HepG2 (cell line): ENCODE measurements around the gene CTNNBIP1. TPM values are rescaled to one million over a fixed set of nuclear protein-coding genes. Genes with fewer than 3 reads are reported as not detected.

Source experiments
- ARID5B ChIP-seq: IDR thresholded peaks from 2 replicates; pipeline ENCODE4 v1.4.0; 2020; ENCODE audit warnings: mild to moderate bottlenecking, missing genetic modification reagents
- BRD4 ChIP-seq: sonication (generic); formaldehyde crosslinking; IDR thresholded peaks from 2 replicates; pipeline ENCODE4 v1.4.0; 2020; ENCODE audit warnings: missing genetic modification reagents
- EP300 ChIP-seq, 3 experiments: sonication (generic) in 1 of 3; formaldehyde crosslinking in 1 of 3; IDR thresholded peaks; 2 replicates each; pipeline versions ENCODE4 v1.5.1 to v1.6.1; 2011 to 2020; ENCODE audit warnings: low read depth in 2 of 3, low read length in 2 of 3, borderline replicate concordance in 1 of 3, improper control_type of control experiment in 1 of 3, mild to moderate bottlenecking in 1 of 3, missing genetic modification reagents in 1 of 3, moderate library complexity in 1 of 3
- MAZ ChIP-seq, 2 experiments: sonication (generic) in 1 of 2; formaldehyde crosslinking in 1 of 2; IDR thresholded peaks; 2 replicates each; pipeline versions ENCODE4 v1.5.0 to v1.6.1; 2012 to 2020; ENCODE audit warnings: low read depth in 2 of 2, mild to moderate bottlenecking in 2 of 2, borderline replicate concordance in 1 of 2, improper control_type of control experiment in 1 of 2, low read length in 1 of 2, missing genetic modification reagents in 1 of 2, moderate library complexity in 1 of 2
- MTERF4 ChIP-seq: sonication (generic); formaldehyde crosslinking; IDR thresholded peaks from 2 replicates; pipeline ENCODE4 v1.8.0; 2023; ENCODE audit warnings: mild to moderate bottlenecking, missing genetic modification reagents
- MXI1 ChIP-seq: IDR thresholded peaks from 3 replicates; pipeline ENCODE4 v1.6.1; 2012; ENCODE audit warnings: low read depth, low read length, inconsistent platforms, borderline replicate concordance
- RARG ChIP-seq: sonication (generic); formaldehyde crosslinking; IDR thresholded peaks from 2 replicates; pipeline ENCODE4 v1.4.0; 2020; ENCODE audit warnings: low read depth, mild to moderate bottlenecking, missing genetic modification reagents
- ZFY ChIP-seq: sonication (generic); formaldehyde crosslinking; IDR thresholded peaks from 2 replicates; pipeline ENCODE4 v1.4.0; 2020; ENCODE audit warnings: missing genetic modification reagents
- ZNF143 ChIP-seq: sonication (generic); formaldehyde crosslinking; IDR thresholded peaks from 2 replicates; pipeline ENCODE4 v1.4.0; 2020; ENCODE audit warnings: missing genetic modification reagents
- ZNF207 ChIP-seq: fragments of 450-650 bp; IDR thresholded peaks from 2 replicates; pipeline ENCODE4 v1.6.1; 2016; ENCODE audit warnings: antibody characterized with exemption, borderline replicate concordance
- ZNF263 ChIP-seq: sonication (generic); formaldehyde crosslinking; IDR thresholded peaks from 2 replicates; pipeline ENCODE4 v1.4.0; 2020; ENCODE audit warnings: missing genetic modification reagents
- ZNF296 ChIP-seq: sonication (generic); formaldehyde crosslinking; conservative IDR thresholded peaks from 2 replicates; pipeline ENCODE4 v1.5.0; 2020; ENCODE audit warnings: mild to moderate bottlenecking, missing genetic modification reagents
- ZNF33B ChIP-seq: sonication (generic); formaldehyde crosslinking; IDR thresholded peaks from 2 replicates; pipeline ENCODE4 v1.5.1; 2020; ENCODE audit warnings: mild to moderate bottlenecking, missing genetic modification reagents
- ZNF44 ChIP-seq: sonication (generic); formaldehyde crosslinking; IDR thresholded peaks from 2 replicates; pipeline ENCODE4 v1.5.1; 2020; ENCODE audit warnings: mild to moderate bottlenecking, missing genetic modification reagents
- ZNF605 ChIP-seq: sonication (generic); formaldehyde crosslinking; IDR thresholded peaks from 2 replicates; pipeline ENCODE4 v1.8.0; 2022; ENCODE audit warnings: mild to moderate bottlenecking, missing genetic modification reagents
- ZNF687 ChIP-seq: sonication (generic); formaldehyde crosslinking; IDR thresholded peaks from 2 replicates; pipeline ENCODE4 v1.5.1; 2020; ENCODE audit warnings: mild to moderate bottlenecking, missing genetic modification reagents, moderate library complexity
- ZNF709 ChIP-seq: sonication (generic); formaldehyde crosslinking; IDR thresholded peaks from 2 replicates; pipeline ENCODE4 v1.5.0; 2020; ENCODE audit warnings: mild to moderate bottlenecking, missing genetic modification reagents
- ZNF790 ChIP-seq: sonication (generic); formaldehyde crosslinking; IDR thresholded peaks from 2 replicates; pipeline ENCODE4 v1.8.0; 2022; ENCODE audit warnings: missing genetic modification reagents, mild to moderate bottlenecking, borderline replicate concordance
- polyA plus RNA-seq, 8 experiments: library from polyadenylated mRNA; depleted of rRNA in 3 of 8; stranded (reverse) in 7 of 8; unstranded in 1 of 8; fragments of >200 nt; fragmentation: Illumina TruSeq in 4 of 8; extraction: Trizol in 4 of 8; gene quantifications; 2 replicates each; pipeline versions ENCODE4 v1.2.1 to v1.2.3, GENCODE V29; 2011 to 2016; ENCODE audit warnings: low read depth in 4 of 8, missing spikeins in 1 of 8, mixed read lengths in 1 of 8; ENCODE audit not compliant: insufficient read depth in 1 of 8
- total RNA-seq, 5 experiments: library from RNA; depleted of rRNA; stranded (reverse); fragments of >200 nt; fragmentation: Illumina TruSeq; extraction: Trizol; gene quantifications; 2 replicates each; pipeline ENCODE4 v1.2.3, GENCODE V29; 2016; ENCODE audit warnings: low read depth in 1 of 5

CTNNBIP1 gene
- total and polyA plus RNA-seq, 2 of the 13 experiments (the other 11 are each of a cell fraction or from before 2014, with no cell fraction given): 71.7 to 83.0 TPM

GRCh38 chr1:9835758-9836631 lies 74.1 kb downstream of the CTNNBIP1 start (continued):
- TF ChIP-seq ARID5B (CRISPR knock-in tag) (no peak), MTERF4 (CRISPR knock-in tag) (0 out of 2 replicates have a peak, but pooled peaks have one; percentile 48), ZNF44 (0 out of 2 replicates have a peak, but pooled peaks have one; percentile 61), ZNF790 (CRISPR knock-in tag) (0 out of 2 replicates have a peak, but pooled peaks have one; percentile 43), MAZ (IDR thresholded peaks at IDR 0.05; ENCODE audit: borderline replicate concordance, low read depth, low read length) (no peak), MAZ (CRISPR knock-in tag; IDR thresholded peaks at IDR 0.05; ENCODE audit: low read depth) (peak; percentile 59; the same call in 1 of the 2 replicates), ZNF143 (CRISPR knock-in tag) (peak; percentile 59), ZFY (CRISPR knock-in tag) (peak; percentile 66; the same call in 1 of the 2 replicates), ZNF296 (no peak), ZNF605 (CRISPR knock-in tag) (0 out of 2 replicates have a peak, but pooled peaks have one; percentile 38), ZNF33B (CRISPR knock-in tag) (0 out of 2 replicates have a peak, but pooled peaks have one; percentile 71), ZNF687 (peak; percentile 91), ZNF263 (CRISPR knock-in tag) (peak; percentile 100), EP300 (IDR thresholded peaks at IDR 0.05; ENCODE audit: low read depth in 2 of 2, low read length in 2 of 2) (peak in 1 of 2 experiments; percentile 90; a peak in 1 of 4 replicates), EP300 (CRISPR knock-in tag; IDR thresholded peaks at IDR 0.05; ENCODE audit: borderline replicate concordance) (0 out of 2 replicates have a peak, but pooled peaks have one; percentile 19), ZNF207 (no peak), BRD4 (CRISPR knock-in tag) (0 out of 2 replicates have a peak, but pooled peaks have one; percentile 34), RARG (CRISPR knock-in tag) (no peak), MXI1 (no peak), ZNF709 (CRISPR knock-in tag) (0 out of 2 replicates have a peak, but pooled peaks have one; percentile 40)
